ENCODE data around the gene RELL1.

The RELL1 gene

GRCh38 chr4:37665333-37666320 is 20.5 kb downstream of the RELL1 start:
- DNase-seq: no peak

- DNase-seq: no peak
Measured at GRCh38 chr4:37664696-37665095, 21.5 kb downstream of the RELL1 start.

- DNase-seq: no peak
Measured at GRCh38 chr4:37663552-37663951, 22.6 kb downstream of the RELL1 start.

- DNase-seq: no peak
Measured at GRCh38 chr4:37662861-37663390, 23.2 kb downstream of the RELL1 start.

- DNase-seq: peak; percentile 14 to 18
Measured at GRCh38 chr4:37662251-37662650, 23.9 kb downstream of the RELL1 start.

- DNase-seq: no peak
Measured at GRCh38 chr4:37661772-37662171, 24.4 kb downstream of the RELL1 start.

- no peak for DNase-seq
Measured at GRCh38 chr4:37659696-37660095, 26.5 kb downstream of the RELL1 start.

GRCh38 chr4:37656649-37657048 is 29.5 kb downstream of the RELL1 start:
- no peak for DNase-seq

- DNase-seq: peak; percentile 22 to 64
Measured at GRCh38 chr4:37653601-37654000, 32.6 kb downstream of the RELL1 start.

- DNase-seq: no peak
Measured at GRCh38 chr4:37652747-37653527, 33.2 kb downstream of the RELL1 start.

GRCh38 chr4:37651781-37652377 is 34.3 kb downstream of the RELL1 start:
- no peak for DNase-seq

- DNase-seq: peak; percentile 71 to 76
Measured at GRCh38 chr4:37650481-37650880, 35.7 kb downstream of the RELL1 start.

- no peak for DNase-seq
Measured at GRCh38 chr4:37649268-37649667, 36.9 kb downstream of the RELL1 start.

- peak; percentile 88 to 94 for DNase-seq
Measured at GRCh38 chr4:37648084-37648817, 37.9 kb downstream of the RELL1 start.

- no peak for DNase-seq
Measured at GRCh38 chr4:37646247-37646646, 39.9 kb downstream of the RELL1 start.

GRCh38 chr4:37645736-37646135 is 40.4 kb downstream of the RELL1 start:
- DNase-seq: no peak

GRCh38 chr4:37644962-37645361 is 41.2 kb downstream of the RELL1 start:
- DNase-seq: no peak

GRCh38 chr4:37641886-37642849 is 44.0 kb downstream of the RELL1 start:
- peak in 1 of 2 donors; percentile 15 for DNase-seq

- no peak for DNase-seq
Measured at GRCh38 chr4:37641352-37641751, 44.8 kb downstream of the RELL1 start.

- DNase-seq: no peak
Measured at GRCh38 chr4:37639551-37640285, 46.5 kb downstream of the RELL1 start.
